Activated naive CD8-positive, alpha-beta T cell treated with anti-CD3 and anti-CD28 coated beads, Interleukin-2, amount 10 ng/mL, durations not matched to agents 7 days and 5 days (primary cell): Measurements from ENCODE around the gene USP32. TPM values are rescaled to one million over a fixed set of nuclear protein-coding genes. Genes with fewer than 3 reads are reported as not detected.
"Not testable (repeated sequence)": the region's sequence is repeated elsewhere in the genome, so short reads cannot be mapped to it uniquely, and the experiment has no call there.

Experiments
- ATAC-seq: fragments of 150-1000 bp; cut with Tn5 transposase; one replicate; pipeline ENCODE4 v1.10.0; 2021; ENCODE audit warnings: low read depth, moderate library complexity
- POLR2A ChIA-PET: fragments of 350-600 bp; sonication (Branson Sonifier 250); formaldehyde crosslinking; loops from one replicate; lab custom pipeline; 2021; ENCODE audit warnings: antibody characterized with exemption; lab: Charles Lee
- DNase-seq: peaks from one replicate; pipeline ENCODE4 v3.0.0; 2021
- H3K27ac Mint-ChIP-seq: one replicate; pipeline ENCODE4 v1.8.0; 2022; ENCODE audit warnings: mild to moderate bottlenecking, mixed read lengths
- H3K27me3 Mint-ChIP-seq: one replicate; pipeline ENCODE4 v1.8.0; 2022; ENCODE audit warnings: mild to moderate bottlenecking, moderate library complexity, mixed read lengths
- H3K36me3 Mint-ChIP-seq: one replicate; pipeline ENCODE4 v1.8.0; 2021; ENCODE audit warnings: mild to moderate bottlenecking, mixed read lengths
- H3K4me1 Mint-ChIP-seq: one replicate; pipeline ENCODE4 v1.8.0; 2021; ENCODE audit warnings: mixed read lengths
- H3K4me3 Mint-ChIP-seq: one replicate; pipeline ENCODE4 v1.8.0; 2022; ENCODE audit warnings: mild to moderate bottlenecking, moderate library complexity, mixed read lengths
- H3K9me3 Mint-ChIP-seq: one replicate; pipeline ENCODE4 v1.8.0; 2021; ENCODE audit warnings: mixed read lengths
- total RNA-seq, 2 experiments: library from RNA; stranded (reverse); gene quantifications; one replicate each; pipeline ENCODE4 v1.2.3, GENCODE V29; 2021

The USP32 gene, protein sequence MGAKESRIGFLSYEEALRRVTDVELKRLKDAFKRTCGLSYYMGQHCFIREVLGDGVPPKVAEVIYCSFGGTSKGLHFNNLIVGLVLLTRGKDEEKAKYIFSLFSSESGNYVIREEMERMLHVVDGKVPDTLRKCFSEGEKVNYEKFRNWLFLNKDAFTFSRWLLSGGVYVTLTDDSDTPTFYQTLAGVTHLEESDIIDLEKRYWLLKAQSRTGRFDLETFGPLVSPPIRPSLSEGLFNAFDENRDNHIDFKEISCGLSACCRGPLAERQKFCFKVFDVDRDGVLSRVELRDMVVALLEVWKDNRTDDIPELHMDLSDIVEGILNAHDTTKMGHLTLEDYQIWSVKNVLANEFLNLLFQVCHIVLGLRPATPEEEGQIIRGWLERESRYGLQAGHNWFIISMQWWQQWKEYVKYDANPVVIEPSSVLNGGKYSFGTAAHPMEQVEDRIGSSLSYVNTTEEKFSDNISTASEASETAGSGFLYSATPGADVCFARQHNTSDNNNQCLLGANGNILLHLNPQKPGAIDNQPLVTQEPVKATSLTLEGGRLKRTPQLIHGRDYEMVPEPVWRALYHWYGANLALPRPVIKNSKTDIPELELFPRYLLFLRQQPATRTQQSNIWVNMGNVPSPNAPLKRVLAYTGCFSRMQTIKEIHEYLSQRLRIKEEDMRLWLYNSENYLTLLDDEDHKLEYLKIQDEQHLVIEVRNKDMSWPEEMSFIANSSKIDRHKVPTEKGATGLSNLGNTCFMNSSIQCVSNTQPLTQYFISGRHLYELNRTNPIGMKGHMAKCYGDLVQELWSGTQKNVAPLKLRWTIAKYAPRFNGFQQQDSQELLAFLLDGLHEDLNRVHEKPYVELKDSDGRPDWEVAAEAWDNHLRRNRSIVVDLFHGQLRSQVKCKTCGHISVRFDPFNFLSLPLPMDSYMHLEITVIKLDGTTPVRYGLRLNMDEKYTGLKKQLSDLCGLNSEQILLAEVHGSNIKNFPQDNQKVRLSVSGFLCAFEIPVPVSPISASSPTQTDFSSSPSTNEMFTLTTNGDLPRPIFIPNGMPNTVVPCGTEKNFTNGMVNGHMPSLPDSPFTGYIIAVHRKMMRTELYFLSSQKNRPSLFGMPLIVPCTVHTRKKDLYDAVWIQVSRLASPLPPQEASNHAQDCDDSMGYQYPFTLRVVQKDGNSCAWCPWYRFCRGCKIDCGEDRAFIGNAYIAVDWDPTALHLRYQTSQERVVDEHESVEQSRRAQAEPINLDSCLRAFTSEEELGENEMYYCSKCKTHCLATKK (N-terminal part only)
- total RNA-seq = 10 to 100 TPM; 37.0 to 38.5 TPM

DNA sequence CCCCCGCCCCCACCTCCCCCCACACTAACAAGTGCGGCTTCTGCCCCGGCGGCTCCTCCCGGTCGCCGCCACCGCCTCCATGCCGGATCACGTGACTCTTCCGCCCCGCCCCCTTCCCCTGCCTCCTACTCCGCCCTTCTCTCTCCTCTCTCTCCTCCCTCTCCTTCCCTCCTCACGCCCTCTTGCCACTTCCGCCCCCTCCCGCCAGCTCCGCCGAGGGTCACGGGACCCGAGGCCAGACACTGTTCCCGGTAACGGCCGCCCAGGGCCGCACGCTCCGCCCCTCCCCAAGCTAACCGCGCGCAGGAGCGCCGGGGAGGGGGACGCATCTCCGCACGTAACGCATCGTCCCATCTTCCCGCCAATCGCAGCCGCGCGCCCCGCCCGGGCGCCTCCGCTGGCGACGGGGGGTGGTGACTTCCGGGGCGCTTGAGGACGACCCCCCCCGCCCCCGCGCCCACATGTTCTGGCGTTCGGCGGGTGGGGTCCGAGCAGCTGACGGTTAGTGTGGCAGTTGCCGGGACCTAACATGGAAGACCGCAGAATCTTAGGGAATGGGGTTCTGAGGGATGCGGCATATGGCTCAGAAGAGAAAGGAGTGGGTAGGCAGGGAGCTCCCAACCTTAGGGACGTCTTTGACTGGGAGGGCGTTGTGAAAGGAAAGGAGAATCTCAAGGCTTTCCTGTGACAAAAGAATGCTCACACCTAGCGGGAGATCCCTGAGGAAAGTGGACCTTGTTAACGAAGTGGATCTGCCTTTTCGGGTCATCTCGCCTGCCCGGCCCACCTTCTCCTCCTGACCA, at the start of gene USP32:
Gene USP32, minus strand, starts transcription at position 92 of the 803 bp plus-strand sequence. CDS start 194 bp downstream, outside the sequence.
- peaks cover 7% of the 10 kb centered on the region for H3K36me3 Mint-ChIP-seq
- no peaks in the 10 kb centered on the region for H3K27me3 Mint-ChIP-seq
- DNase-seq = peak; percentile 97
- H3K4me1 Mint-ChIP-seq = peaks cover 45% of the 10 kb centered on the region
- H3K9me3 Mint-ChIP-seq = no peaks in the 10 kb centered on the region
- H3K27ac Mint-ChIP-seq = peak within 1 kb of the TSS; percentile 97
- peak; percentile 93 for ATAC-seq
- H3K4me3 Mint-ChIP-seq = peak within 1 kb of the TSS; percentile 93
- POLR2A ChIA-PET = interaction anchor here (0.8 to 1.8 kb wide), 6 partner anchors 9 to 827 kb away, joined by 4 to 13 read pairs (median 4); partner anchors contain the start of genes BCAS3, DHX40 and PPM1D

DNA sequence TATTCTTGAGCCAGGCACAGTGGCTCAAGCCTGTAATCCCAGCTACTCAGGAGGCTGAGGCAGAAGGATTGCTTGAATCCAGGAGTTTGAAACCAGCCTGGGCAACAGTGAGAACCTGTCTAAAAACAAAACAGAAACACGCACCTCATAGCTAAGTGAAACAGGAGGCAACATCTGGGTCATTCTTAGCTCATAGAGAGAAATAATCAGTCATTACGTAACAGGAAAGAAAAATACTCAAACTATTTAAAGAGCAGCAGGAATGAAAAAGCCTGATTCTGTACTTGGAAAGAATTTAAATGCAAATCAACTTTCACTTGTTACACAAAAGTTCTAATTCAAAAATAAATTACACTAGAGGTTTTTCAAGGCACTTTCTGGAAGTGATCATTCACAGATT, 47.6 kb upstream of the USP32 start:
- H3K9me3 Mint-ChIP-seq = no peaks in the 10 kb centered on the region
- ATAC-seq = no peak
- H3K4me1 Mint-ChIP-seq = peaks cover 2% of the 10 kb centered on the region
- H3K27me3 Mint-ChIP-seq = peaks cover 3% of the 10 kb centered on the region
- no peak overlapping the region for H3K4me3 Mint-ChIP-seq
- no peaks in the 10 kb centered on the region for H3K36me3 Mint-ChIP-seq
- no peak for DNase-seq
- POLR2A ChIA-PET = no interaction called here
- H3K27ac Mint-ChIP-seq = no peak overlapping the region

DNA sequence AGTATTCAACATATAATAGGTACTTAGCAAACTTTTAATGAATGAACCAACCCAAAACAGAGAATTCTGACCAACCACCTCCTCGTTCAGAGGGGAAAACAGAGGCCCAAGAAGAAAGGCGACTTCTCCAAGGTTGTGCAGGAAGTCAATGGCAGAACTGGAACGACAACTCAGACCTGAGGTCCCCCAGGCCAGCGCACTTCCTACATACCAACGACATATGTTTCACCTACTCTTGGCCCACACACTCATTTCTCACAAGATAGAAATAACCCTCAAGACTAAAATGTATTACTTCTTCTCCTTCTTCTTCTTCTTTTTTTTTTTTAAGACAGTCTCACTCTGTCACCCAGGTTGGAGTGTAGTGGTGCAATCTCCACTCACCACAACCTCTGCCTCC, 44.7 kb upstream of the USP32 start:
- Mint-ChIP-seq H3K4me1 (peaks cover 2% of the 10 kb centered on the region), H3K36me3 (no peaks in the 10 kb centered on the region), H3K27ac (no peak overlapping the region), H3K4me3 (no peak overlapping the region), H3K27me3 (peaks cover 4% of the 10 kb centered on the region), H3K9me3 (peaks cover 6% of the 10 kb centered on the region)
- POLR2A ChIA-PET = no interaction called here
- ATAC-seq (no peak), DNase-seq (no peak)

DNA sequence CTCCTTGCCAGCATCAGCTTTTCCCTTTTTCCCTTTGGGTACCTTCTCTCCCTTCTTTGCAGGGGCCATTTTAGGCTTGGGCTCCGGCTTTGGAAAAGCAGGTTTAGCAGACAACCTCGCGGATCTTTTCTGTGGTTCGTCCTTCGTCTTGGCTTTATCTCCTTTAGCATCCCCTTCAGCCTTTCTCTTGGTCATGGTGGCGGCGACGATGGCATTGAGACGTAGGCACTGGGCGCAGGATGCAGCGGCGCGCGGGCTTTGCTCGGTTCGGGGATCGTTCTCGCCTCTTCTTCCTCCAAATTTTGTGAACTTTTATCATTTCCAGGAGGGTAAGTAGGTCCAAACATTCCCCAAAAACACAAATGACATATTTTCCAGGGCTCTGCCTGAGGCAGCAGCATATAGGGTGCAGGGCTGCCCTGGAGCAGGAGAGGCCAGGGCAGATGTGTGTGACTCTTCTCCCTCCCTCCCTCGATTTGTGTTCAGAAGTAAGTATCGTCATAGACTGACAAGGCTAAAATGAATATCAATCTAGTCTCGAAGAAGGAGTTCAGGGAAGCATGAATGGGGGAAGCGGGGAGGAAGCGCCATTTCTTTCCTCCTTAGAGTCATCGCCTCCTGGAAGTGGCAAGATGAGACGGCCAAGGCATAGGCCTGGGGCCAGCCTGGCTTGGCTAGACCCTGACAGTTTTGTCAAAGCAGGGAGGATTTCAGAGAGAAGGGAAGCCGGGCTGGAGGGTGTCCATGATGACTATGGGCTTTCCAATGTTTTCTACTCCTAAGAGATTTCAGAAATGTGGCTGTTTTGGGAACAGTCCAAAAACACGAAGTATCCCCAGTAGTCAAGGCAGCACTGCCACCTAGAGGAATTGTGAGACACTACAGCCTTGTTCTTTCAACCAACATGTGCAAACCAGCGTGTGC, 43.6 kb upstream of the USP32 start:
- no peaks in the 10 kb centered on the region for H3K36me3 Mint-ChIP-seq
- POLR2A ChIA-PET = no interaction called here

DNA sequence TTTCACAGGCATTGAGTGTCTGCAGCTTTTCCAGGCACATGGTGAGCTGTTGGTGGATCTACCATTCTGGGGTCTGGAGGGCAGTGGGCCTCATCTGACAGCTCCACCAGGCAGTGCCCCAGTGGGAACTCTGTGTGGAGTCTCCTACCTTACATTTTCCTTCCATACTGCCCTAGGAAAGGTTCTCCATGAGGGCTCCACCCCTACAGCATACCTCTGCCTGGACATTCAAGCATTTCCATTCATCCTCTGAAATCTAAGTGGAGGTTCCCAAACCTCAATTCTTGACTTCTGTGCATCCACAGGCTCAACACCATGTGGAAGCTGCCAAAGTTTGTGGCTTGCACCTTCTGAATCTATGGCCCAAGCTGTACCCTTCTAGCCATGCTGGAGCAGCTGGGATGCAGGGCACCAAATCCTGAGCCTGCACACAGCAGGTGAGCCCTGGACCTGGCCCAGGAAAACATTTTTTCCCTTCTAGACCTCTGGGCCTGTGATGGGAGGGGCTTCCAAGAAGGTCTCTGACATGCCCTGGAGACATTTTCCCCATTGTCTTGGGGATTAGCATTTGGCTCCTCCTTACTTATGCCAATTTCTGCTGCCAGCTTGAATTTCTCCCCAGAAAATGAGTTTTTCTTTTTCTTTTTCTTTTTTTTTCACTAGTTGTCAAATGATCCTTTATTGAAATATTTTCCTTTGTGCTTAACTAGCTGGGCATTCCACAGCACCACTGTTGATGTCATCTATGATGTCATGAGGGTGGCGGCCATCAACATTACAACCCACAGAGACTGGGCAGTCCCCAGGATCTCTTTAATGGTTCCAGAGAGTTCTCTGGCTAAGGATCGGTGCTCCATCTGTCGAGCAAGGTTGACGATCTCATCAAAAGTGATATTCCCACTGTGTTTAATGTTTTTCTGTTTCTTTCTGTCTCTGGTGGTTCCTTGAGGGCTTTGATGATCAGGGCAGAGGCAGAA, 41.4 kb upstream of the USP32 start:
- H3K4me3 Mint-ChIP-seq, H3K9me3 Mint-ChIP-seq, H3K27ac Mint-ChIP-seq, H3K27me3 Mint-ChIP-seq, H3K4me1 Mint-ChIP-seq, H3K36me3 Mint-ChIP-seq, POLR2A ChIA-PET, ATAC-seq, DNase-seq: not testable (repeated sequence)

More for the DNA sequence above, 43.6 kb upstream of the USP32 start:
- H3K4me1 Mint-ChIP-seq = peaks cover 2% of the 10 kb centered on the region
- H3K27me3 Mint-ChIP-seq = peaks cover 5% of the 10 kb centered on the region
- DNase-seq = peak; percentile 38
- peak; percentile 54 for ATAC-seq
- no peak overlapping the region for H3K4me3 Mint-ChIP-seq
- H3K27ac Mint-ChIP-seq = no peak overlapping the region
- H3K9me3 Mint-ChIP-seq = peaks cover 6% of the 10 kb centered on the region

DNA sequence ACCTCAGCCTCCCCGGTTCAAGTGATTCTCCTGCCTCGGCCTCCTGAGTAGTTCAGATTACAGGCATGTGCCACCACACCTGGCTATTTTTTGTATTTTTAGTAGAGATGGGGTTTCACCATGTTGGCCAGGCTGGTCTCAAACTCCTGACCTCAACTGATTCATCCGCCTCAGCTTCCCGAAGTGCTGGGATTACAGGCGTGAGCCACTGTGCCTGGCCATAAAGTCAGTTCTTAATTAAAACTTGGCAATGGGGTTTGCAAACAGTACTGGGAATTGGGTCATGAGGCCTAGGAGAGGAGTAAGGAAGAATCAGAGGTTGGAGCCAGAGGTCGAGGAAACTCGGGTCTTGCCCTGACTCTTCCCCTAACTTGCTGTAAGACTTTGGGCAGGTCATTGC, 38.6 kb upstream of the USP32 start:
- DNase-seq, ATAC-seq, H3K36me3 Mint-ChIP-seq, H3K4me3 Mint-ChIP-seq, H3K9me3 Mint-ChIP-seq, H3K4me1 Mint-ChIP-seq, H3K27ac Mint-ChIP-seq, H3K27me3 Mint-ChIP-seq: not testable (repeated sequence)
- POLR2A ChIA-PET = interaction anchor here (0.7 kb wide), 2 partner anchors 21 to 199 kb away, joined by 3 to 4 read pairs; no protein-coding TSS in a partner anchor

DNA sequence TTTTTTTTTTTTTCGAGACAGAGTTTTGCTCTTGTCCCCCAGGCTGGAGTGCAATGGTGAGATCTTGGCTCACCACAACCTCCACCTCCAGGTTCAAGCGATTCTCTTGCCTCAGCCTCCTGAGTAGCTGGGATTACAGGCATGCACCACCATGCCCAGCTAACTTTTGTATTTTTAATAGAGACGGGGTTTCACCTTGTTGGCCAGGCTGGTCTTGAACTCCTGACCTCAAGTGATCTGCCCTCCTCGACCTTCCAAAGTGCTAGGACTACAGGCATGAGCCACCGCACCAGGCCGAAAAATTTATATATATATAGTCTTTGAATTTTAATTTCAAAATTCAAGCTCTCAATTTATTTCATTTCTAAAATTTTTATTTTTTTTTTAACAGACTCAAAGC, 36.6 kb upstream of the USP32 start:
- DNase-seq, H3K9me3 Mint-ChIP-seq, H3K4me3 Mint-ChIP-seq, ATAC-seq, H3K36me3 Mint-ChIP-seq, H3K27ac Mint-ChIP-seq, H3K4me1 Mint-ChIP-seq, H3K27me3 Mint-ChIP-seq, POLR2A ChIA-PET: not testable (repeated sequence)

DNA sequence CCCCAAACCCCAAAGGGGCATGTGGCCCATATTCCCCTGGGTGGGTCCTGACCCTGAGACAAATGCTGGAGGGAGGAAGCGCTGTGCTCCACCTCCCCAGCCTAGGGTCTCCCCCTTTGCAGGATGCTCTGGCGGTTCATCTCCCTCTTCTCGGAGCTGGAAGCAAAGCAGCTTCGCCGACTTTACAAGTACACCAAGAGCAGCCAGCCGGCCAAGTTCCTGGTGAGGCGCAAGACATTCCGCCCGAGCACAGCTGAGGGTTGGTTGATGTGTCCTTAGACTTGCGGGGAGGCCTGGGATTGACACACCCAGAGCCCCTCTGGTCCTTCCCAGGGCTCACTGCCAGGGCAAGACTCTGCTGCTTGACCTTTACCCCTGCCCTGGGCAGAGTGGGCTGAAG, 34.7 kb upstream of the USP32 start:
- DNase-seq (no peak), ATAC-seq (no peak)
- peaks cover 2% of the 10 kb centered on the region for H3K4me1 Mint-ChIP-seq
- H3K9me3 Mint-ChIP-seq = no peaks in the 10 kb centered on the region
- H3K4me3 Mint-ChIP-seq = no peak overlapping the region
- POLR2A ChIA-PET = no interaction called here
- no peaks in the 10 kb centered on the region for H3K36me3 Mint-ChIP-seq
- peaks cover 4% of the 10 kb centered on the region for H3K27me3 Mint-ChIP-seq
- no peak overlapping the region for H3K27ac Mint-ChIP-seq

DNA sequence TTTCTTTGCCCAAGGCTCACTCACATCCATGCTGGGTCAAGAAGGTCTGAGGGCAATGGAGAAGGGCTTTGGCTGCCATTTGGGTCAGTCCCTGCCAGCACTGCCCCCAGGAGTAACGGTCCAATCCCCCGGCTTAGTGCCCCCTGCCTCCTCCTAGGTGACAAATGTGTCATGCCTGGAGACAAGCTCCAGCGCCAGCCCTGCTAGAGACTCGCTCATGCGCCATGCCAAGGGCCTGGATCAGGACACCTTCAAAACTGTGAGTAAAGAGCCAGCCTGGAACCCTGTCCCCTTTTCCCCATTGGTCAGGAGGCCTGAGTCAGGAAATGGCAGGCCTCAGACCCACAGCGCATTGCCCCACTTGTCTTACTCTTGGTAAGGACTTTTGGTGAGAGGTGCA, 33.7 kb upstream of the USP32 start:
- no peak for ATAC-seq
- no peak overlapping the region for H3K4me3 Mint-ChIP-seq
- POLR2A ChIA-PET = no interaction called here

DNA sequence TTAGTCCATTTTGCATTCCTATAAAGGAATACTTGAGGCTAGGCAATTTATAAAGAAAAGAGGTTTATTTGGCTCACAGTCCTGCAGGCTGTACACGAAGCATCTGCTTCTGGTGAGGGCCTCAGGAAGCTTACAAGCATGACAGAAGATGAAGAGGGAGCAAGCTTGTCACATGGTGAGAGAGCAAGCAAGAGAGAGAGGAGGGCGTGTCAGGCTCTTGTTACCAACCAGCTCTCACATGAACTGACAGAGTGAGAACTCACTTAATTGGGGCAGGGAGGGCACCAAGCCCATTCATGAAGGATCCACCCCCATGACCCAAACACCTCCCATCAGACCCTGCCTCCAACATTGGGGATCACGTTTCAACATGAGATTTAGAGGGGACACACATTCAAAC, 31.9 kb upstream of the USP32 start:
- DNase-seq (no peak), ATAC-seq (no peak)
- H3K27ac Mint-ChIP-seq = no peak overlapping the region
- H3K36me3 Mint-ChIP-seq = no peaks in the 10 kb centered on the region
- peaks cover 3% of the 10 kb centered on the region for H3K9me3 Mint-ChIP-seq
- H3K27me3 Mint-ChIP-seq = peaks cover 4% of the 10 kb centered on the region
- peaks cover 7% of the 10 kb centered on the region for H3K4me1 Mint-ChIP-seq
- no peak overlapping the region for H3K4me3 Mint-ChIP-seq
- POLR2A ChIA-PET = interaction anchor here (0.5 kb wide), 1 partner anchor 116 kb away, joined by 5 read pairs; no protein-coding TSS in a partner anchor

More for the DNA sequence above, 33.7 kb upstream of the USP32 start:
- H3K27ac Mint-ChIP-seq = no peak overlapping the region
- H3K9me3 Mint-ChIP-seq = no peaks in the 10 kb centered on the region
- peaks cover 7% of the 10 kb centered on the region for H3K4me1 Mint-ChIP-seq
- DNase-seq = no peak
- H3K27me3 Mint-ChIP-seq = peaks cover 4% of the 10 kb centered on the region
- no peaks in the 10 kb centered on the region for H3K36me3 Mint-ChIP-seq
